HG02852 (cell line): ENCODE measurements around the gene FKBP1B.
A peak's percentile ranks its signal among the peaks of the same experiment; 100 is the strongest.
"Not testable (repeated sequence)": the region's sequence is repeated elsewhere in the genome, so short reads cannot be mapped to it uniquely, and the experiment has no call there.

ENCODE experiments used
- ATAC-seq: cut with Tn5 transposase; IDR thresholded peaks from one replicate; pipeline ENCODE4 v1.9.1; 2021; ENCODE audit warnings: mild to moderate bottlenecking, moderate library complexity; ENCODE audit not compliant: unreplicated experiment

Gene FKBP1B

GRCh38 chr2:24022324-24022974 lies 27.1 kb upstream of the FKBP1B start:
- ATAC-seq = no peak

- no peak for ATAC-seq
Measured at GRCh38 chr2:24022975-24023575, 26.5 kb upstream of the FKBP1B start.

DNA sequence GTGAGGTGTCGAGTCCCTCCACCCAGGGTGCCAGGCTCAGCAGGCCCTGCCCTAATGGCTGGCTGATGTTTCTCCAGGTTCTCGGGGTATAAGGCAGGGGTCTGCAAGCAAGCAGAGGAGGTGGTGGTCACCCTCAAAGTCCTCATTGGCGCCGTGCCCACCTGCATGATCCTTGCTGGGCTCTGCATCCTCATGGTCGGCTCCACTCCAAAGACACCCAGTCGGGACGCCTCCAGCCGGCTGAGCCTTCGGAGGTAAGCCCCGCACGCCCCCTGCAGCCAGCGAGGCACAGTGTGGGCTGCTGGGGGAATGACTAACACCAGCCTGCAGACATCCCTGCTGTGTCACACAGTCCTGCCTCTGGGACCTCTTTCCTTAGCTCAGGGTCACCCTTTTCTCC lies 25.5 kb upstream of the FKBP1B start:
- no peak for ATAC-seq

- ATAC-seq = no peak
Measured at GRCh38 chr2:24024996-24025663, 24.4 kb upstream of the FKBP1B start.

DNA sequence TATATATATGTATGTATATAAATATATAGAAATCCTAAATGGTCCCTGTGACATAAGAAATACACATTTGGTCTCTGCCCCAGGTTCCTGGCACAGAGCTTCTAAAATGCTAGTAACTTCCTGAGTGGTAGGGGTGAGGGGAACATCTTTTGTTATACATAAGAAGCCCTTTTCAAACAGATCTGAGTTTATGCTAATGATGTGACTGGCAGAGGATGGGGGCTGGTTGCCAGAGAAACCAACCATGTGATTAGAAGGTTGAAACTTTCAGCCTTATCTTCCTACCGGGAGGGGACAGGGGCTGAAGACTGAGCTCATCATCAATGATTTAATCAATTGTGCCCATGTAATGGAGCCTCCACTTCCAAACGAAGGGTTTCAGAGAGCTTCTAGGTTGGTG lies 23.3 kb upstream of the FKBP1B start:
- no peak for ATAC-seq

- ATAC-seq = no peak
Measured at GRCh38 chr2:24038786-24039499, 10.6 kb upstream of the FKBP1B start.

DNA sequence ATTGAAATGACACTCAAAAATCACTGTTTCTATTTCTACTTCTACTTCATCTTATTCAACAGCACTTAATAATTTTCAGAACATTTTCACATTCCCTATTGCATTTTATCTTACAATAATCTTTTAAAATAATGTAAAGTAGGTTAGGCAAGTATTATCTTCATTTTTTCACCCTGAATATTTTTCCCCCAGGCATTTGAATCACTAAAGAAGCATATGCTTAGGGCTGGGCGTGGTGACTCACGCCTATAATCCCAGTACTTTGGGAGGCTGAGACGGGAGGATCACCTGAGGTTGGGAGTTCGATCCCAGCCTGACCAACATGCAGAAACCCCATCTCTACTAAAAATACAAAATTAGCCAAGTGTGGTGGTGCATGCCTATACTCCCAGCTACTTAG lies 9.0 kb upstream of the FKBP1B start:
- ATAC-seq = no peak

GRCh38 chr2:24043133-24043532 lies 6.4 kb upstream of the FKBP1B start:
- not testable (repeated sequence) for ATAC-seq

GRCh38 chr2:24045511-24046508 lies 3.7 kb upstream of the FKBP1B start:
- no peak for ATAC-seq

GRCh38 chr2:24046599-24046929 lies 3.0 kb upstream of the FKBP1B start:
- ATAC-seq = no peak

GRCh38 chr2:24046930-24047702 lies 2.4 kb upstream of the FKBP1B start, which contains the start of gene WDCP:
TSS of gene WDCP (minus strand) at chr2:24047391. CDS start at chr2:24039494, 7,897 bp downstream.
- ATAC-seq = peak; percentile 99

GRCh38 chr2:24047703-24048033 lies 1.9 kb upstream of the FKBP1B start:
- peak; percentile 7 for ATAC-seq

- ATAC-seq = no peak
Measured at GRCh38 chr2:24048769-24049484, 614 bp upstream of the FKBP1B start.

DNA sequence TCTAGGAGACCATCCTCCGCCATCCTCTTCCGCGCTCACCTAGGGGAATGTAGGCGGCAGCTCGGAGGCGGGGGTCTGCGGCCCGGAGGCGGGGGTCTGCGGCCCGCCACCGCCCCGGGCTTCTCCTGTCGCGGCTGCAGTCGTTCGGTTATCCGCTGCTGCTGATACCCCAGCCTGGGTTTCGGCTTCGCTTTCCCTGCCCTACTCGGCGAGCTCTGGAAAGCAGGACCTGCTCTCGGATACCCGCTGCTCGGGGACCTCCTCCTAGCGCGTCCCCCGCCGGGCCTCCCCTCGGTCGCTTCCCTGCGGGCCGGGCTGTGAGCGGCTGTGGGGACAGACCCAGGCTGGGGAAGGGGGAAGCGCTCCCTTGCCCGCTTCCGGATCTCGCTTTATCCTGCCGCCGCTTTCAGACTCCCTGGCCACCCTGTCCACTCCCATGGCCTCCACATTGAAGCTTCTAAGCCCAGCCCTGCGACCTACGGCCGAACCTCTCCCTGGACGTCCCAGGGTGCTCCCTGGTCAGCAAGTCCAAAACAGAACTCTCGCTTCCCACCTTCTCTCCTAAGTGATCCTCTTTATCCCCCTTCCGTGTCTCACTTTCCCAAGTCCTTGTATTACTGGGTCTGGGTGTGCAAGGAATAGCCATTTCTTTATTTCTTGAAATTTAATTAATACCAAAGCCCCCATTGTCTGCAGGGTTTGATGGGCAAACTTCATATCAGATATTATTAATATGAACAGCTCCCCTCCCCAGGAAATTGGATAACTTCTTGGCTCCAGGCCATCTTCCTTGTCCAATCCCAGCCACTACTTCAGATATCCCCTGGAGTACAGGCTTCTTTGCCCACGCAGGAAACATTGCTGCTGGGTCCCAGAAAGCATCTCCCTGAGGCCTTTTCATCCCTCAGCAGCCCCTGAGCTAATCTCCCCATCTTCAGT lies 769 bp downstream of the FKBP1B start:
- ATAC-seq = no peak

- ATAC-seq = no peak
Measured at GRCh38 chr2:24051833-24052232, 2.3 kb downstream of the FKBP1B start.

DNA sequence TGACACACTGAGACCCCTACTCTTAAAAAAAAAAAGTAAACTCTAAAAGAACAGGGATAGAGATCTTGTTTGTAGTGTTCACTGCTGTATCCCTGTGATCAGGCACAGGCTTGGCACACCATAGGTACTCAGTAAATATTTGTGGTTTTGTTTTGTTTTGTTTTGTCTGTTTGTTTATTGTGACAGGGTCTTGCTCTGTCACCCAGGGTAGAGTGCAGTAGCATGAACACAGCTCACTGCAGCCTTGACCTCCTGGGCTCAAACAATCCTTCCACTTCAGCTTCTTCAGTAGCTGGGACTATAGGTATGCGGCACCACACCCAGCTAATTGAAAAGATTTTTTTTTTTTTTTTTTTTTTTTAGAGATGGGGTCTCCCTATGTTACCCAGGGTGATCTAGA lies 3.4 kb downstream of the FKBP1B start:
- ATAC-seq = no peak

DNA sequence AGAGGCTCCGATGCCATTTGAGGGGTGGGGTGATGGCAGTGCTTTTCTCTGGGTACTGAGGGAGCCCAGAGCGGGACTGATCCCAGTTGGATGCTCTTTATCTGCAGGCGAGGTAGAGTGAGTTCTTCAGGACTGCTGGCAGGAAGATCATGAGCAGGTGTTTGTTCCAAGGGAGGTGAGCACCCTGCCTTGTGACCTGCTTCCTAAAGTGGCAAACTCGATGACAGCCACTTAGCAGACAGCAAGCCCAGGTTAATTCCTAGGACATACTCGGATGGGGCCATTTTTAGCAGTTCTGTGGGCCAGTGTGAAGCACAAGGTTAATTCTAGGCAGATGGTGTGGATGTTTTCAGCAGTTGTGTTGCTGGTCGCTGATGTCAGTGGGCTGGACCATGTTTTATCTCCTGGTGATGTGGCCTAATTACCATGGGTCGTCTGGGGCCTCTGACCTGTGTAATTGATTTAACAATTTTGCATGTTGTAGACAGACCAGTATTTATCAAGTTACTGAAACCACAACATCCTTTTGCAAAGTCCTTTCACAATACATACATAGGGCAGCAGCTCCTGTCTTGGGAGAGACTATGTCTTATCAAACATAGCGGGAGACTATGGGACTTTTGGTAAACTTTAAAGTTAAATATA lies 4.9 kb downstream of the FKBP1B start:
- ATAC-seq = no peak

DNA sequence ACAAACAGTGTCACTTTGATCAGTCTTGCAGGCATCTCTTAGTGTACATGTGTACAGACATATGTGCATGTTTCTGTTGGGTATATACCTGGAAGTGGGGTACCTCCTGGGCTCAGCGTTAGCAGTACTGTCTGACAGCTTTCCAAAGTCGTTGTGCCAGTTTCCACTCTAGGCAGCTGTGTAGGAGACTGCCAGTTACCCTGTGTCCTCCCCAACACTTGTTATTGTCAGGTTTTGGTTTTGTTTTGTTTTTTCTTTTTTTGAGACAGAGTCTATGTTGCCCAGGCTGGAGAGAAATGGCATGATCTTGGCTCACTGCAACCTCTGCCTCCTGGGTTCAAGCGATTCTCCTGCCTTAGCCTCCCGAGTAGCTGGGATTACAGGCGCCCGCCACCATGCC lies 6.2 kb downstream of the FKBP1B start:
- no peak for ATAC-seq
